Measurements from ENCODE around the gene SNTG2.

GRCh38 chr2:959457-959856 is 8.8 kb downstream of the SNTG2 start:
- TF ChIP-seq CTCF (IDR thresholded peaks at IDR 0.05) (no peak), POLR2A (IDR thresholded peaks at IDR 0.05) (no peak)
